Mesenchymal stem cell (in vitro differentiated cells and primary cell): ENCODE data around the gene DNMT3L.

Source experiments
- DNase-seq: peaks from one replicate; pipeline ENCODE4 v3.0.0-alpha.2; 2013
- H2AFZ ChIP-seq: one replicate; pipeline ENCODE4 v1.6.1; 2013; ENCODE audit warnings: low read depth, mild to moderate bottlenecking, control low read depth, inconsistent platforms, low read length, moderate library complexity
- H2AK5ac ChIP-seq: 2 replicates; pipeline ENCODE4 v1.6.1; 2013; ENCODE audit warnings: low read length, moderate library complexity, mild to moderate bottlenecking, inconsistent platforms; ENCODE audit not compliant: severe bottlenecking
- H2BK120ac ChIP-seq: one replicate; pipeline ENCODE4 v1.6.1; 2013; ENCODE audit warnings: low read depth, mild to moderate bottlenecking, inconsistent platforms, low read length, moderate library complexity
- H2BK12ac ChIP-seq, 2 experiments: one replicate each; pipeline ENCODE4 v1.6.1; 2013; ENCODE audit warnings: inconsistent platforms in 2 of 2, low read length in 2 of 2, mild to moderate bottlenecking in 2 of 2, moderate library complexity in 2 of 2, control low read depth in 1 of 2
- H2BK15ac ChIP-seq: one replicate; pipeline ENCODE4 v1.6.1; 2013; ENCODE audit warnings: mild to moderate bottlenecking, low read depth, inconsistent platforms; ENCODE audit not compliant: poor library complexity, severe bottlenecking
- H2BK5ac ChIP-seq: 2 replicates; pipeline ENCODE4 v1.6.1; 2013; ENCODE audit warnings: low read depth, mild to moderate bottlenecking, low read length, control low read depth, inconsistent platforms; ENCODE audit not compliant: poor library complexity, severe bottlenecking
- H3K14ac ChIP-seq, 2 experiments: one replicate each; pipeline ENCODE4 v1.6.1; 2013; ENCODE audit warnings: inconsistent platforms in 2 of 2, low read length in 2 of 2, control low read depth in 1 of 2, mild to moderate bottlenecking in 1 of 2, moderate library complexity in 1 of 2
- H3K18ac ChIP-seq, 2 experiments: one replicate each; pipeline ENCODE4 v1.6.1; 2013; ENCODE audit warnings: inconsistent platforms in 2 of 2, low read length in 2 of 2, control low read depth in 1 of 2, low read depth in 1 of 2, mild to moderate bottlenecking in 1 of 2
- H3K23ac ChIP-seq, 2 experiments: one replicate each; pipeline ENCODE4 v1.6.1; 2013; ENCODE audit warnings: inconsistent platforms in 2 of 2, low read length in 2 of 2, mild to moderate bottlenecking in 2 of 2, moderate library complexity in 2 of 2, control low read depth in 1 of 2
- H3K27ac ChIP-seq: 2 replicates; pipeline ENCODE4 v1.5.1; 2013; ENCODE audit warnings: mild to moderate bottlenecking, moderate library complexity, low read length, control low read depth, inconsistent platforms; ENCODE audit not compliant: poor library complexity, severe bottlenecking
- H3K27me3 ChIP-seq, 2 experiments: 2 replicates each; pipeline versions ENCODE4 v1.6.1 to v1.7.0; 2013; ENCODE audit warnings: low read length in 2 of 2, mild to moderate bottlenecking in 2 of 2, moderate library complexity in 2 of 2, control low read depth in 1 of 2, inconsistent platforms in 1 of 2; ENCODE audit not compliant: control insufficient read depth in 1 of 2, insufficient read depth in 1 of 2
- H3K36me3 ChIP-seq, 2 experiments: 2 replicates each; pipeline versions ENCODE4 v1.6.1 to v1.7.0; 2013; ENCODE audit warnings: low read length in 2 of 2, control low read depth in 1 of 2, inconsistent platforms in 1 of 2, low read depth in 1 of 2, mild to moderate bottlenecking in 1 of 2; ENCODE audit not compliant: insufficient read depth in 2 of 2, control insufficient read depth in 1 of 2
- H3K4ac ChIP-seq, 2 experiments: one replicate each; pipeline ENCODE4 v1.6.1; 2013; ENCODE audit warnings: inconsistent platforms in 2 of 2, low read length in 2 of 2, mild to moderate bottlenecking in 2 of 2, moderate library complexity in 2 of 2, control low read depth in 1 of 2, low read depth in 1 of 2
- H3K4me1 ChIP-seq: 2 replicates; pipeline ENCODE4 v1.6.1; 2013; ENCODE audit warnings: low read depth, low read length, control low read depth; ENCODE audit not compliant: control insufficient read depth, insufficient read depth
- H3K4me2 ChIP-seq: 2 replicates; pipeline ENCODE4 v1.6.1; 2013; ENCODE audit warnings: low read length, mild to moderate bottlenecking, inconsistent platforms; ENCODE audit not compliant: poor library complexity, severe bottlenecking
- H3K4me3 ChIP-seq, 2 experiments: 2 replicates each; pipeline versions ENCODE4 v1.5.1 to v1.7.0; 2013; ENCODE audit warnings: low read length in 2 of 2, mild to moderate bottlenecking in 2 of 2, control low read depth in 1 of 2, low read depth in 1 of 2; ENCODE audit not compliant: insufficient read depth in 1 of 2
- H3K79me1 ChIP-seq: replicated peaks from 2 replicates; pipeline ENCODE4 v1.6.1; 2013; ENCODE audit warnings: mild to moderate bottlenecking, control low read depth, low read length, inconsistent platforms; ENCODE audit not compliant: poor library complexity, severe bottlenecking
- H3K9ac ChIP-seq: 2 replicates; pipeline ENCODE4 v1.7.0; 2013; ENCODE audit warnings: mild to moderate bottlenecking, low read length, moderate library complexity
- H3K9me3 ChIP-seq: 2 replicates; pipeline ENCODE4 v1.7.0; 2013; ENCODE audit warnings: mild to moderate bottlenecking, low read length; ENCODE audit not compliant: control insufficient read depth
- H4K8ac ChIP-seq: one replicate; pipeline ENCODE4 v1.6.1; 2013; ENCODE audit warnings: inconsistent platforms, mild to moderate bottlenecking, low read length, moderate library complexity
- H4K91ac ChIP-seq: one replicate; pipeline ENCODE4 v1.6.1; 2013; ENCODE audit warnings: mild to moderate bottlenecking, low read length, inconsistent platforms
- WGBS: methylation state at CpG from one replicate; pipeline ENCODE4 v1.1.7; 2013; ENCODE audit warnings: mixed read lengths; 5-methylcytosine and 5-hydroxymethylcytosine counted together

The DNMT3L gene

GRCh38 chr21:44293551-44294231, 32.0 kb upstream of the DNMT3L start:
- 90% methylated on average over 20 of the region's 33 CpGs for WGBS
- no peak overlapping the region for H2AK5ac ChIP-seq
- peak overlapping the region; percentile 77 for H2BK15ac ChIP-seq
- no peak overlapping the region for H3K23ac ChIP-seq
- no peak overlapping the region for H2AFZ ChIP-seq
- H3K36me3 ChIP-seq: no peaks in the 10 kb centered on the region
- no peak overlapping the region for H2BK5ac ChIP-seq
- DNase-seq: no peak
- no peak overlapping the region for H3K4me2 ChIP-seq
- H3K27me3 ChIP-seq: peaks cover 40 to 44% of the 10 kb centered on the region in 2 experiments
- no peak overlapping the region for H4K8ac ChIP-seq
- H3K14ac ChIP-seq: no peak overlapping the region
- H3K18ac ChIP-seq: no peak overlapping the region
- H2BK120ac ChIP-seq: no peak overlapping the region
- no peaks in the 10 kb centered on the region for H3K79me1 ChIP-seq
- no peak overlapping the region for H3K4ac ChIP-seq
- H4K91ac ChIP-seq: no peak overlapping the region
- peak overlapping the region in 1 of 2 experiments; percentile 2 for H2BK12ac ChIP-seq
- H3K4me1 ChIP-seq: peaks cover 26% of the 10 kb centered on the region
- no peaks in the 10 kb centered on the region for H3K9me3 ChIP-seq
- no peak overlapping the region for H3K27ac ChIP-seq
- no peak overlapping the region for H3K4me3 ChIP-seq
- no peak overlapping the region for H3K9ac ChIP-seq

GRCh38 chr21:44292812-44293195, 31.1 kb upstream of the DNMT3L start:
- Histone ChIP-seq H2BK120ac (no peak overlapping the region), H2AFZ (no peak overlapping the region), H3K14ac (no peak overlapping the region), H4K91ac (no peak overlapping the region), H3K27ac (no peak overlapping the region), H2BK12ac (no peak overlapping the region), H2BK15ac (peak overlapping the region; percentile 18), H3K4me2 (no peak overlapping the region), H3K9ac (no peak overlapping the region), H3K4me1 (peaks cover 26% of the 10 kb centered on the region), H3K36me3 (no peaks in the 10 kb centered on the region), H3K27me3 (peaks cover 49 to 53% of the 10 kb centered on the region in 2 experiments), H3K18ac (no peak overlapping the region), H3K4ac (no peak overlapping the region), H2BK5ac (no peak overlapping the region), H3K9me3 (no peaks in the 10 kb centered on the region), H3K23ac (no peak overlapping the region), H3K79me1 (no peaks in the 10 kb centered on the region), H4K8ac (no peak overlapping the region), H3K4me3 (no peak overlapping the region), H2AK5ac (no peak overlapping the region)
- 90% methylated on average over 15 of the region's 15 CpGs for WGBS
- DNase-seq: no peak

GRCh38 chr21:44291936-44292811, 30.5 kb upstream of the DNMT3L start:
- Histone ChIP-seq H2BK15ac (no peak overlapping the region), H2BK5ac (no peak overlapping the region), H3K79me1 (no peaks in the 10 kb centered on the region), H3K9ac (no peak overlapping the region), H3K4me3 (no peak overlapping the region), H3K4me1 (peaks cover 26% of the 10 kb centered on the region), H4K8ac (no peak overlapping the region), H4K91ac (peak overlapping the region; percentile 8), H3K4me2 (no peak overlapping the region), H2AK5ac (no peak overlapping the region), H3K36me3 (no peaks in the 10 kb centered on the region), H3K4ac (no peak overlapping the region), H3K9me3 (no peaks in the 10 kb centered on the region), H3K27ac (no peak overlapping the region), H3K27me3 (peaks cover 54 to 58% of the 10 kb centered on the region in 2 experiments), H2BK120ac (no peak overlapping the region), H2BK12ac (no peak overlapping the region), H2AFZ (no peak overlapping the region), H3K18ac (no peak overlapping the region), H3K14ac (no peak overlapping the region), H3K23ac (no peak overlapping the region)
- DNase-seq: no peak
- WGBS: 74% methylated on average over 25 of the region's 25 CpGs
